IMR-90 (cell line): Measurements from ENCODE around the gene SYNGR2. TPM values are rescaled to one million over a fixed set of nuclear protein-coding genes. Genes with fewer than 3 reads are reported as not detected.

ENCODE experiments used
- ATAC-seq: fragments of 200-7000 bp; cut with Tn5 transposase; 2 replicates; pipeline ENCODE4 v1.9.1; 2020; ENCODE audit warnings: low read depth, mild to moderate bottlenecking, moderate library complexity
- BruUV-seq: library from RNA; stranded (reverse); fragments of 400-500 nt; replicated peaks from 2 replicates; lab custom pipeline; 2021; lab: Mats Ljungman, UMichigan
- CTCF ChIA-PET: fragments of 300-600 bp; formaldehyde crosslinking; extraction: SDS; loops from one replicate; lab custom pipeline; 2021; ENCODE audit warnings: antibody characterized with exemption; lab: Yijun Ruan, JAX
- POLR2A ChIA-PET: fragments of 300-600 bp; sonication (Branson Sonifier 250); formaldehyde crosslinking; loops from one replicate; lab custom pipeline; 2022; ENCODE audit warnings: antibody characterized with exemption; ENCODE audit not compliant: unreplicated experiment; lab: Charles Lee
- DNase-seq: peaks from one replicate; pipeline ENCODE4 v3.0.0; 2013
- H2AFZ ChIP-seq: replicated peaks from 2 replicates; pipeline ENCODE3; 2013; ENCODE audit warnings: low read length, mild to moderate bottlenecking; ENCODE audit not compliant: poor library complexity
- H2AK5ac ChIP-seq: 2 replicates; pipeline ENCODE4 v1.6.1; 2013; ENCODE audit warnings: low read depth, low read length, inconsistent platforms
- H2AK9ac ChIP-seq: replicated peaks from 2 replicates; pipeline ENCODE3; 2013; ENCODE audit warnings: mild to moderate bottlenecking, low read depth, low read length, moderate library complexity; ENCODE audit not compliant: poor library complexity
- H2BK120ac ChIP-seq: 2 replicates; pipeline ENCODE4 v1.6.1; 2013; ENCODE audit warnings: low read depth, low read length, inconsistent platforms
- H2BK15ac ChIP-seq: 3 replicates; pipeline ENCODE4 v1.6.1; 2013; ENCODE audit warnings: low read depth, low read length, inconsistent platforms
- H2BK20ac ChIP-seq: 2 replicates; pipeline ENCODE4 v1.6.1; 2013; ENCODE audit warnings: low read depth, mild to moderate bottlenecking, inconsistent platforms, low read length, moderate library complexity
- H2BK5ac ChIP-seq: 2 replicates; pipeline ENCODE4 v1.6.1; 2013; ENCODE audit warnings: mild to moderate bottlenecking, low read depth, low read length, inconsistent platforms; ENCODE audit not compliant: poor library complexity, severe bottlenecking
- H3K14ac ChIP-seq: replicated peaks from 2 replicates; pipeline ENCODE4 v1.6.1; 2013; ENCODE audit warnings: low read depth, low read length, inconsistent platforms
- H3K18ac ChIP-seq: 2 replicates; pipeline ENCODE4 v1.6.1; 2013; ENCODE audit warnings: low read depth, low read length, control low read depth
- H3K23ac ChIP-seq: 2 replicates; pipeline ENCODE4 v1.6.1; 2013; ENCODE audit warnings: low read depth, low read length, inconsistent platforms
- H3K27ac ChIP-seq: 2 replicates; pipeline ENCODE4 v1.5.1; 2013; ENCODE audit warnings: mild to moderate bottlenecking, control low read depth, low read length; ENCODE audit not compliant: insufficient read depth
- H3K27me3 ChIP-seq: 2 replicates; pipeline ENCODE4 v1.6.1; 2013; ENCODE audit warnings: low read length; ENCODE audit not compliant: control insufficient read depth, insufficient read depth
- H3K36me3 ChIP-seq: 2 replicates; pipeline ENCODE4 v1.6.1; 2013; ENCODE audit warnings: low read length, mixed read lengths; ENCODE audit not compliant: control insufficient read depth, insufficient read depth
- H3K4ac ChIP-seq: 2 replicates; pipeline ENCODE4 v1.6.1; 2013; ENCODE audit warnings: low read depth, low read length, inconsistent platforms
- H3K4me1 ChIP-seq: 2 replicates; pipeline ENCODE4 v1.6.1; 2013; ENCODE audit warnings: low read length, mixed read lengths; ENCODE audit not compliant: control insufficient read depth, insufficient read depth
- H3K4me2 ChIP-seq: 2 replicates; pipeline ENCODE4 v1.6.1; 2013; ENCODE audit warnings: low read depth, mild to moderate bottlenecking, control low read depth, low read length, moderate library complexity
- H3K4me3 ChIP-seq: 2 replicates; pipeline ENCODE4 v1.5.1; 2013; ENCODE audit warnings: low read depth, mild to moderate bottlenecking, control low read depth, low read length, moderate library complexity; ENCODE audit not compliant: insufficient read depth
- H3K56ac ChIP-seq: 2 replicates; pipeline ENCODE4 v1.6.1; 2013; ENCODE audit warnings: low read length, inconsistent platforms; ENCODE audit not compliant: insufficient read depth; ENCODE audit errors: extremely low read depth
- H3K79me1 ChIP-seq, 2 experiments: 2 replicates each; pipeline ENCODE4 v1.6.1; 2013; ENCODE audit warnings: low read length in 2 of 2, inconsistent platforms in 1 of 2, low read depth in 1 of 2
- H3K9ac ChIP-seq: 2 replicates; pipeline ENCODE4 v1.6.1; 2013; ENCODE audit warnings: low read depth, low read length, control low read depth
- H3K9me1 ChIP-seq: 2 replicates; pipeline ENCODE4 v1.6.1; 2013; ENCODE audit warnings: low read length, inconsistent platforms; ENCODE audit not compliant: insufficient read depth
- H3K9me3 ChIP-seq: 2 replicates; pipeline ENCODE4 v1.6.1; 2013; ENCODE audit warnings: low read length; ENCODE audit not compliant: control insufficient read depth, insufficient read depth
- H4K20me1 ChIP-seq: 2 replicates; pipeline ENCODE4 v1.6.1; 2013; ENCODE audit warnings: low read length, inconsistent platforms; ENCODE audit not compliant: insufficient read depth
- H4K5ac ChIP-seq: 2 replicates; pipeline ENCODE4 v1.6.1; 2013; ENCODE audit warnings: mild to moderate bottlenecking, low read depth, low read length, control low read depth
- H4K8ac ChIP-seq, 2 experiments: 2 replicates each; pipeline ENCODE4 v1.6.1; 2013; ENCODE audit warnings: low read depth in 2 of 2, low read length in 2 of 2, control low read depth in 1 of 2, inconsistent platforms in 1 of 2
- H4K91ac ChIP-seq: 2 replicates; pipeline ENCODE4 v1.6.1; 2013; ENCODE audit warnings: low read depth, low read length, inconsistent platforms; ENCODE audit not compliant: insufficient read depth
- MAFK ChIP-seq: IDR thresholded peaks from 2 replicates; pipeline ENCODE4 v1.6.1; 2012; ENCODE audit warnings: low read depth, low read length, improper control_type of control experiment
- MXI1 ChIP-seq: IDR thresholded peaks from 2 replicates; pipeline ENCODE4 v1.6.1; 2012; ENCODE audit warnings: low read depth, mild to moderate bottlenecking, low read length, moderate library complexity, borderline replicate concordance
- RCOR1 ChIP-seq: IDR thresholded peaks from 2 replicates; pipeline ENCODE4 v1.6.1; 2012; ENCODE audit warnings: mild to moderate bottlenecking, low read length, improper control_type of control experiment; ENCODE audit not compliant: insufficient replicate concordance
- WGBS, 2 experiments: methylation state at CpG; one replicate each; pipeline versions ENCODE4 v1.1.5 to v1.1.7; 2013; ENCODE audit warnings: missing lambda C conversion rate in 2 of 2; ENCODE audit not compliant: insufficient read length in 1 of 2; ENCODE audit errors: extremely low coverage in 2 of 2; 5-methylcytosine and 5-hydroxymethylcytosine counted together
- dilution Hi-C: fragments of 300-500 bp; cut with HindIII; formaldehyde crosslinking; loops from one replicate; pipeline ENCODE4 v1.14.3; 2018; ENCODE audit warnings: low sequenced_read_pairs; ENCODE audit not compliant: unreplicated experiment
- in situ Hi-C: fragments of 300-500 bp; cut with MboI; formaldehyde crosslinking; loops from 3 replicates; pipeline ENCODE4 v1.14.3; 2019; ENCODE audit warnings: low sequenced_read_pairs, inconsistent platforms, mixed read lengths
- intact Hi-C: fragments of 100-400 bp; cut with micrococcal nuclease; formaldehyde crosslinking; loops from 2 replicates; pipeline ENCODE4 v1.10.0; 2022
- polyA plus RNA-seq, 3 experiments: library from polyadenylated mRNA; depleted of rRNA; stranded (reverse); fragments of >200 nt; gene quantifications; 2 replicates each; pipeline ENCODE4 v1.2.3, GENCODE V29; 2012; ENCODE audit warnings: low replicate concordance in 1 of 3
- total RNA-seq: library from RNA; depleted of rRNA; stranded (reverse); fragments of >200 nt; gene quantifications from 2 replicates; pipeline ENCODE4 v1.2.3, GENCODE V29; 2012
- TF ChIP-seq, protein P1 (sequence below): fragments of 150-350 bp; IDR thresholded peaks from 2 replicates; pipeline ENCODE4 v1.6.1; 2017; ENCODE audit warnings: mild to moderate bottlenecking, antibody characterized with exemption, low read length, low read depth

SYNGR2 gene
- total and polyA plus RNA-seq, 2 of the 4 experiments (the other 2 are of a cell fraction): 11.1 to 63.1 TPM

- DNase-seq (no peak), ATAC-seq (no peak)
- Histone ChIP-seq H3K4me2 (no peak overlapping the region), H3K27ac (no peak overlapping the region), H3K9me3 (no peaks in the 10 kb centered on the region), H2BK120ac (no peak overlapping the region), H2BK20ac (no peak overlapping the region), H3K4me3 (no peak overlapping the region), H3K4ac (no peak overlapping the region), H3K14ac (no peak overlapping the region), H3K4me1 (peaks cover 3% of the 10 kb centered on the region; the same call in 1 of the 2 replicates), H2BK15ac (no peak overlapping the region), H2AK9ac (no peak overlapping the region), H4K8ac (no peak overlapping the region), H3K9ac (no peak overlapping the region), H2BK5ac (no peak overlapping the region), H4K5ac (no peak overlapping the region), H3K9me1 (no peaks in the 10 kb centered on the region), H3K79me1 (no peaks in the 10 kb centered on the region), H4K91ac (no peak overlapping the region), H4K20me1 (no peaks in the 10 kb centered on the region), H3K18ac (no peak overlapping the region), H3K23ac (no peak overlapping the region), H3K56ac (no peak overlapping the region), H3K27me3 (no peaks in the 10 kb centered on the region; the same call in 1 of the 2 replicates), H2AFZ (no peak overlapping the region), H3K36me3 (no peaks in the 10 kb centered on the region), H2AK5ac (no peak overlapping the region)
- TF ChIP-seq, protein P1, sequence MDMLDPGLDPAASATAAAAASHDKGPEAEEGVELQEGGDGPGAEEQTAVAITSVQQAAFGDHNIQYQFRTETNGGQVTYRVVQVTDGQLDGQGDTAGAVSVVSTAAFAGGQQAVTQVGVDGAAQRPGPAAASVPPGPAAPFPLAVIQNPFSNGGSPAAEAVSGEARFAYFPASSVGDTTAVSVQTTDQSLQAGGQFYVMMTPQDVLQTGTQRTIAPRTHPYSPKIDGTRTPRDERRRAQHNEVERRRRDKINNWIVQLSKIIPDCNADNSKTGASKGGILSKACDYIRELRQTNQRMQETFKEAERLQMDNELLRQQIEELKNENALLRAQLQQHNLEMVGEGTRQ: no peak
- TF ChIP-seq MXI1: no peak
- TF ChIP-seq RCOR1: no peak
- no peak for TF ChIP-seq MAFK
- dilution Hi-C loops (no loop called here), intact Hi-C loops (no loop called here), in situ Hi-C loops (no loop called here)
- ChIA-PET POLR2A (no interaction called here), CTCF (interaction anchor here (1.1 kb wide), 1 partner anchor 31 kb away, joined by 5 read pairs; no protein-coding TSS in a partner anchor)
- BruUV-seq: no TSS peak
- 77% methylated on average over 8 of the region's 18 CpGs; no CpG with 5 or more reads in 1 of the 2 experiments for WGBS, 2 experiments
Observed at GRCh38 chr17:78144736-78145641, 23.4 kb upstream of the SYNGR2 start.
